Nucleus accumbens (tissue), 56 donors: ENCODE data around the gene CD59.
"Not testable (repeated sequence)": the region's sequence is repeated elsewhere in the genome, so short reads cannot be mapped to it uniquely, and the experiment has no call there.

ENCODE experiments used
- DNase-seq, 56 donors: peaks; one replicate each; lab custom pipeline; 2025; lab: John Stamatoyannopoulos, UW

The CD59 gene

GRCh38 chr11:33670250-33671011 lies 65.8 kb downstream of the CD59 start:
- DNase-seq = no peak

DNA sequence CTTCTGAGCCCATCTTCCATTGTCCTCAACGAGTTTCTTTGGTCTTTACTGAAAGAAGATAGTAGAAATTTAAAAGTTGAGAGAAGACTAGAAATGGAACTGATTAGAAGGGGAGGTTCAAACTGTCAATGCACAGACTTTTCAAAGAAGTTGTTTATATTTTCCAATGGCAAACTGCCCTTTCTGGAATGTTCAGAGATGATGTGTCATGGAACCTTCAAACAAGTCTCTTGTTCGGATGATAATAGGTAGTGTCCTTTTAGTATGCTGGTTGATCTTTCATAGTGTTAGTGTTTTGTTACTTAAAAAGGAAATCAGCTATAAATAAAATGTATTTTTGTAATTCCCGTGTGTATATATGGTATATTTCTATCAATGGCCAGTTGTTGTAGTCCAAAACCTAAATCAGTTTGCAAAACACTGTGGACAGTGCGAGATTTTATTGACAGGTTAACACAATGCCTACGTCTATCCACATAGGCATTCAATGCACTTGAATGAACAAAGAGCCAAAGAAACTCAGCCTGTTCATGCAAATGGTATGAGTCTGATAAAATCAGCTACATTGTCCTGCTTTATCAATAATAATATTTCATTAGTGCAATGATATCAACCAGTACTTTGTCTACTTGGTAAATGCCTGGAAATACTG lies 66.5 kb downstream of the CD59 start:
- DNase-seq = no peak

- DNase-seq = no peak
Measured at GRCh38 chr11:33668951-33669596, 67.1 kb downstream of the CD59 start.

DNA sequence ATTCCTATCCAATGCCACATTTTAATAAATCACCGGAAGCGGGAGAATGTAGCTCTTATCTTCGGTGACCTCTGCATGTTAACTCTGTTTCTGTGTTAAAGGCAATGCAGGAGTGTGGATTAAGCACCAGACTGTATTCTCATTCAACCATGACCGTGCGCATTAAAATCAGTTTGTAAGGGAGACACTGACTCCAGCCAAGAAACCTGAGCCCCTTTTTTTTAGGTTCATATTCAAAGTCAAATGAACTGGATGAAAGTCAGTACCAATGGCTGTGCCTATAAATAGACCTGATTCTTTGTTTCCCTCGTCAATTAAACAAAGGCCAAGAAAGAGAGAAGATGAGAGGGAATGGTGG lies 67.8 kb downstream of the CD59 start:
- no peak for DNase-seq

GRCh38 chr11:33667819-33668467 lies 68.3 kb downstream of the CD59 start:
- DNase-seq = no peak

DNA sequence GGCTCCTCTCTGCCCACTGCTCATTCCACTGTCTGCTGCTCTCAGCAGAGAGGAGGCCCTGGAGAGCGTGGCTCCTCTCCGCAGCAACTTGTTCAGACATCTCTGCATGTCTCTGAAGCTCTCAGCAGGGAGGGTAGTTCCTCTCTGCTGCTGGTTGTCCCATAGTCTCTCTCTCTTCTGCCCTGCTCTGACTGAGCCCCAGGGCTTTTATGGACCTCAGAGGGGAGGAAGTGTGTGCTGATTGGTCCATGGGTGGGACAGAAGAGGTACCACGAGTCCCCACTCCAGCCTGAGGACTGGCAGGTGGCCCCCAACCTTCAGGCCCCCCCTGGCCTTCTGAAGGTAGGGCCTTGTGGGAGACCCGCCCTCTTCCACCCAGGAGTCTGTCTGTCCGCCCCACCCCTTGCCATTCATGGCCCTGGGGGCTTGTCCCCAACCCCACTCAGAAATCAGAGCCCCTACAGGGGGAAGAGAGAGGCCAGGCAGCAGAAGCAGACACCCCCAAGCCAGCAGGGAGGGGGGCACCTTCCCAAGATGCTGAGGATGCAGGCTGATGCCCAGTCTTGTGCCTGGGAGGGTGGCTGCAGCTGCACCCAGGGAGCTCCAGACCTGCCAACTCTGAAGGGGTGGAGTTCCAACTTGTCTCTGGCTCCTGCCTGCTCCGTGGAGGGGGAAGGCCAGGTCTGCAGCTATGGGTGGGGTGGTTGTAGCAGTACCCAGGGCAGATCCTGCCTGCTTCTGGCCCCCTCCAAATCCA lies 70.7 kb downstream of the CD59 start:
- DNase-seq = no peak

DNA sequence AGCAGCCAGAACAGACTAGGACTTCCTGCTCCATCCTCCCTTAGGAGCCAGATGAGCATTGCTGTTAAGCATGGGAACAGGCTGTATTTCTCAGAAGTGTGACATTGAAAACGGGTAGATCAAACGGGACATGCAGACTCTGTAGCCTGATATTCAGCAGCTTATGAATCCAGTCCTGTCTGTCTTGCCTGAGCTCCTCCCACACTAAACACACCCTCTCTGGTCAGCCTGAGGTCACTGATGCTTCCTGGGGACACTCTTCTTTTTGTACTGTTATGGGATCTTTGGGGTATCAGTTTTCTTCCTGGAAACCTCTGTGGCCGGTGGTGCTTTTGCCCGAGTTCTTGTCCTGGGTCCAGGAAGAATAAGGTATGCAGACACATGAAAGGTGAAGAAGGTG lies 71.4 kb downstream of the CD59 start:
- no peak for DNase-seq

DNA sequence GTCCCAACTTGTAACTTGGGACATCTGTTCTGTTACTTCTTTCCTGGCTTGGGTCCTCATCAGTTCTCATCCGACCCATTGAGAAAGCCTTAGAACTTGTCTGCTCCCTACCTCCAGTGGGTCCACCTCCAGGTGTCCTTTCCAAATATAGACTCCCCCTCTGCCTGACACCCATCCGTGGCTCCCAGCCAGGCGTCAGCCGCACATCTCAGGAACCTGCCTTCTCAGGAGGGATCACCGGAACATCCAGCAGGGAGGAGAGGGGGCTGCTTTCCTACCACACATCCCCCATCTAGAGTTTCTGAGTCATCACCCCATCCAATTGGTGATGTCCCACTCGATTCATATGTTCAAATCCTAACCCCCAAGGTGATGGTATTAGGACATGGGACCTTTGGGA lies 72.1 kb downstream of the CD59 start:
- no peak for DNase-seq

GRCh38 chr11:33663121-33663520 lies 73.1 kb downstream of the CD59 start:
- no peak for DNase-seq

- DNase-seq = not testable (repeated sequence)
Measured at GRCh38 chr11:33661526-33661925, 74.7 kb downstream of the CD59 start.

DNA sequence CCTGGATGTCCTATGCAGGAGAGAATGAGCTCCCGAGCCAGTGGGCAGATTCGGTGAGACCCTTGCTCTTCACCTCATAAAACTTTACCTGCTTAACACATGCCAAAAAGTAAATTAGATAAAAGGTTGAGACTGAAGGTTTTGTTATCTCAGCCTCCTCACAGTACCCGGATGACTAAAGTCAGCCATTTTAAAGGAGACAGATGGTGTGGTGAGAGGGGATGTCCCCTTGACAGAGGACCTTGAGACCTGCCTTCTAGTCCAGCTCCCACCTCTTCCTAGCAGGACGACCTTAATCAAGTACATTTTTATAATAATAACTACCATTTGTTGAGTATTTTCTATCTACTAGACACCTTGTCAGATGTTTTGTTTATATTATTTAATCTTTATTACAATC lies 75.3 kb downstream of the CD59 start:
- DNase-seq = no peak

DNA sequence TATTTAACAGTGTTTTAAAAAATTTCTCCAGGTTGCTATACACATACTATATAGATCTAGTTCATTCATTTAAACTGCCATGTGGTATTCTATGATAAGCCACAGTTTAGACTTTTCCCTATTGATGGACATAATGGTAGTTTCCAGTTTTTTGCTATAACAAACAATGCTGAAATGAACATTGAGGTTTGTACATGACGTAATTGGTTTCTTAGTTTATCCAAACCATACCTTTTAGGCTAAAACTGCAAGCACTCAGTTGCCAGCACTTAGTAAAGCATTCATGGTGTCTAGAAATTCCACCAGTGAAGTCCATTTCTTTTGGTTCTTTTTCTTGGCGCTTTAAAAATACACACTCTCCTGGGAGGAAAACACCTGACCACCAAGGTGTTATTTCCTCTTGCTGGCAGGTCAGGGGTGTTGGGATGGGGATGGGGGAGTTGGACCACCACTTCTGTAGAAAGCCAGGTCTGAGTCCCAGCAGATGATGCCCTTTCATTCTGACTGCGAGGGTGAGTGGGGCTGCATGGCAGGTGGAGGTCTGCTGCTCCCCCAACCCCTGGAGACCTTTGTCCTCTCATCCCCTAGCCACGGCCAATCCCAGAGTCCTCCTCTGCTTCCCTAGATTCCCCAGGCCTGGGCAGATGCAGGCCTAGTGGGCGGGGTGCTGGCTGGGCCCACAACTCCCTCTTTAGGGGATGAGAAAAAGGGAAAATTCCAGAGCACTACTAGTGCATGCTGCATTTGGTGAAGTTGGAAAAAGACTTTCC lies 76.7 kb downstream of the CD59 start:
- DNase-seq = no peak

GRCh38 chr11:33658195-33658900 lies 77.9 kb downstream of the CD59 start:
- DNase-seq = no peak

- no peak for DNase-seq
Measured at GRCh38 chr11:33657757-33658156, 78.5 kb downstream of the CD59 start.

DNA sequence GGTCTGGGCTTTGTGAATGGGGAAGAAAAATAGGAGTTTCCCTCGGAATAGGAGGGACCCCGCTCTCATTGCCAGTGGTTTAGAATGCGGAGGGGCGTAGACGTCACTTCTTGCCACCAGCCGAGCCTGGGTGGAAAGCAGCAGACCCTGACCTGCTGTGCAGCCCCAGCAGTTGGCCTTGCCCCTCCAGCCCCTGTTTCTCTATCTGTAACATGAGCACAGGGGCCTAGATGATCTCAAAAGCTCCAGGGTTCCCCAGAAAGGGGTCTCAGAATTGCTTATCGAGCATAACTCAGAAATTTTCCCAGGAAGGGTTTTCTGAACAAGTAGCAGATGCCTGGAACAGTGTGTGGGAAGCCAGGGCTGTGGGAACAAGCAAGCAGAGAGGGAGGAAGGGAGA lies 79.5 kb downstream of the CD59 start:
- DNase-seq = no peak

DNA sequence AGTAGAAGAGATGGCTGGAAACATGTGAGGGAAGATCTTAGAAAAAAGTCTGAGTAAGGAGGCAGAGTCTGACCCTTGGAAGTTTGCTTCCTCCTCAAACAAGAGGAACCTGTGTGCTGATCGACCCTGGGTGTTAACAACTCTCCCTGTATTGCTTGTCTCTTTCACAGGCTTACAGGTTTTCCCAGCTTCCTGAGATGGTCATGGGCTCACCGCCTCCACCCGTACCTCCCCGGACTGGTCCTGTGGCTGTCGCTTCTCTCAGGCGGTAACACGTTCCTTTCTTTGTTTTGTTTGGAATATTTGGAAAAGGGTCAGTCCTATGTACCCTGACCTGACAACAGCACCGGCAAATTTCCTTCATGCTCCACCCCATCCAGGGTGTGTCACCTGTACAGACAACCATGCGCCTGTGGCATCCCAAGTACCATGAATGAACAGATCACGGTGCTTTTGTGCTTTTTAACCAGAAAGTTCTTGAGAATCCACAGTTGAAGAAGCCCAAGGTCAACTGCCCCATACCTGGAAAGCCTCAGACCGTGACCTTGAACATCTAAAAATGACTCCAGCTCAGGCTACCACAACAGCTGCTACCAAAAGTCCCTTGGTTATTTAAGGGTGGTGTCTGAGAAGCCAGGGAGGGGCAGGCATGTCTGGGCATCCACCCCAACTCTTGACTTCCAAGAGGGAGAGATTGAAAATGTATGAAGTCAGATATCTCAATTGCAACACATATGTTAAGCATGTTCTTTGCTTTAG lies 80.2 kb downstream of the CD59 start:
- no peak for DNase-seq

GRCh38 chr11:33654594-33654993 lies 81.6 kb downstream of the CD59 start:
- DNase-seq = no peak
